ENCODE results near the gene GRB10. TPM values are rescaled to one million over a fixed set of nuclear protein-coding genes. Genes with fewer than 3 reads are reported as not detected.
A peak's percentile ranks its signal among the peaks of the same experiment; 100 is the strongest.

Gene GRB10
- total and polyA plus RNA-seq, 4 donors = 10.7 to 53.1 (median 17.5) TPM

GRCh38 chr7:50754684-50755083 is 28.0 kb downstream of the GRB10 start (continued):
- TF ChIP-seq, protein P1, sequence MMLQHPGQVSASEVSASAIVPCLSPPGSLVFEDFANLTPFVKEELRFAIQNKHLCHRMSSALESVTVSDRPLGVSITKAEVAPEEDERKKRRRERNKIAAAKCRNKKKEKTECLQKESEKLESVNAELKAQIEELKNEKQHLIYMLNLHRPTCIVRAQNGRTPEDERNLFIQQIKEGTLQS (IDR thresholded peaks at IDR 0.05) = no peak
- TF ChIP-seq GABPA (IDR thresholded peaks at IDR 0.05 in 1 of 2, conservative IDR thresholded peaks at IDR 0.05 in 1 of 2) = no peak
- peak; percentile 95 to 98 for TF ChIP-seq RXRA (IDR thresholded peaks at IDR 0.05)
- TF ChIP-seq HNF4G (IDR thresholded peaks at IDR 0.05) = peak; percentile 43
- peak; percentile 18 to 20 for TF ChIP-seq JUND (IDR thresholded peaks at IDR 0.05)
- TF ChIP-seq NR2F2 (IDR thresholded peaks at IDR 0.05) = peak; percentile 77

DNA sequence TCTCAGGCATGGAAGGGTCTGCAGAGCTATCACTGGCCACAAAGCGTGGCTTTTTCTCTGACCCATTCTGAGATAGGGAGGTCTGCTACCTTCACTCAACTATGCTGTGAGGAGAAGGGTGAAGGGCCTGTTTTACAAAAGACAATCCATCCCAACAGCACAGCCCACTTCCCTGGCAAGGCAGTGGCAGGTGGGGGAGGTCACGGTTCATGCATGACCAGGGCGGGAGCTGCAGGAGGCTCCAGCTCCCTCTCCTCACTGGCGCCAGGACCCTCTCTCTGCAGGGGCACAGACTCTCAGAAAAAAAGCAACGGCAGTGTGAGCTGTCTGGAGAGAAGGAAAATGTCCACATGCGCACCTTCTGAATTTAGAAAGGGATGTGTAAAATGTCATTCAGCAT is 28.5 kb downstream of the GRB10 start:
- H3K9ac ChIP-seq (ENCODE audit: low read depth in 1 of 2, low read length in 2 of 2) = no peak overlapping the region
- TF ChIP-seq YY1 (IDR thresholded peaks at IDR 0.05) = no peak
- TF ChIP-seq FOXA1 (IDR thresholded peaks at IDR 0.05) = no peak
- TF ChIP-seq TAF1 (conservative IDR thresholded peaks at IDR 0.05) = no peak
- TF ChIP-seq HNF4G (IDR thresholded peaks at IDR 0.05) = no peak
- TF ChIP-seq, protein P2, sequence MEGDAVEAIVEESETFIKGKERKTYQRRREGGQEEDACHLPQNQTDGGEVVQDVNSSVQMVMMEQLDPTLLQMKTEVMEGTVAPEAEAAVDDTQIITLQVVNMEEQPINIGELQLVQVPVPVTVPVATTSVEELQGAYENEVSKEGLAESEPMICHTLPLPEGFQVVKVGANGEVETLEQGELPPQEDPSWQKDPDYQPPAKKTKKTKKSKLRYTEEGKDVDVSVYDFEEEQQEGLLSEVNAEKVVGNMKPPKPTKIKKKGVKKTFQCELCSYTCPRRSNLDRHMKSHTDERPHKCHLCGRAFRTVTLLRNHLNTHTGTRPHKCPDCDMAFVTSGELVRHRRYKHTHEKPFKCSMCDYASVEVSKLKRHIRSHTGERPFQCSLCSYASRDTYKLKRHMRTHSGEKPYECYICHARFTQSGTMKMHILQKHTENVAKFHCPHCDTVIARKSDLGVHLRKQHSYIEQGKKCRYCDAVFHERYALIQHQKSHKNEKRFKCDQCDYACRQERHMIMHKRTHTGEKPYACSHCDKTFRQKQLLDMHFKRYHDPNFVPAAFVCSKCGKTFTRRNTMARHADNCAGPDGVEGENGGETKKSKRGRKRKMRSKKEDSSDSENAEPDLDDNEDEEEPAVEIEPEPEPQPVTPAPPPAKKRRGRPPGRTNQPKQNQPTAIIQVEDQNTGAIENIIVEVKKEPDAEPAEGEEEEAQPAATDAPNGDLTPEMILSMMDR (IDR thresholded peaks at IDR 0.05; ENCODE audit: low read depth, low read length, missing input control) = no peak
- TF ChIP-seq EGR1 (IDR thresholded peaks at IDR 0.05; ENCODE audit: low read depth in 2 of 2) = no peak
- TF ChIP-seq HNF4A (conservative IDR thresholded peaks at IDR 0.05) = no peak
- no peak for TF ChIP-seq RAD21 (IDR thresholded peaks at IDR 0.05)
- TF ChIP-seq JUND (IDR thresholded peaks at IDR 0.05) = no peak
- TF ChIP-seq, protein P3, sequence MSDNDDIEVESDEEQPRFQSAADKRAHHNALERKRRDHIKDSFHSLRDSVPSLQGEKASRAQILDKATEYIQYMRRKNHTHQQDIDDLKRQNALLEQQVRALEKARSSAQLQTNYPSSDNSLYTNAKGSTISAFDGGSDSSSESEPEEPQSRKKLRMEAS (IDR thresholded peaks at IDR 0.05) = no peak
- no peak for TF ChIP-seq ZBTB33 (IDR thresholded peaks at IDR 0.05)
- TF ChIP-seq RXRA (IDR thresholded peaks at IDR 0.05) = no peak
- TF ChIP-seq, protein P1 (IDR thresholded peaks at IDR 0.05) = no peak
- H3K36me3 ChIP-seq (ENCODE audit: control insufficient read depth in 4 of 4, insufficient read depth in 3 of 4, low read depth in 1 of 4, low read length in 3 of 4) = peaks cover 0 to 1% (median 0%) of the 10 kb centered on the region in 4 donors
- 83% methylated on average over 6 of the region's 6 CpGs for WGBS
- no peaks in the 10 kb centered on the region for H3K9me3 ChIP-seq (ENCODE audit: control insufficient read depth in 4 of 4, low read length in 3 of 4)
- H3K27ac ChIP-seq (ENCODE audit: low read depth in 1 of 2, low read length in 2 of 2) = no peak overlapping the region
- DNase-seq (ENCODE audit: low spot score) = no peak
- H3K27me3 ChIP-seq (ENCODE audit: control insufficient read depth in 4 of 4, insufficient read depth in 4 of 4, low read length in 3 of 4) = no peaks in the 10 kb centered on the region
- no peak overlapping the region for H3K4me3 ChIP-seq (ENCODE audit: low read depth in 1 of 3, low read length in 3 of 3)
- peaks cover 12 to 45% (median 39%) of the 10 kb centered on the region in 4 donors for H3K4me1 ChIP-seq (ENCODE audit: control insufficient read depth in 4 of 4, insufficient read depth in 4 of 4, low read length in 3 of 4)

- no peak overlapping the region for H3K4me3 ChIP-seq (ENCODE audit: low read depth in 1 of 3, low read length in 3 of 3)
- H3K27ac ChIP-seq (ENCODE audit: low read depth in 1 of 2, low read length in 2 of 2) = no peak overlapping the region
- H3K9ac ChIP-seq (ENCODE audit: low read depth in 1 of 2, low read length in 2 of 2) = no peak overlapping the region
- no peaks in the 10 kb centered on the region for H3K27me3 ChIP-seq (ENCODE audit: control insufficient read depth in 4 of 4, insufficient read depth in 4 of 4, low read length in 3 of 4)
- 95% methylated on average over 4 of the region's 4 CpGs for WGBS
- H3K36me3 ChIP-seq (ENCODE audit: control insufficient read depth in 4 of 4, insufficient read depth in 3 of 4, low read depth in 1 of 4, low read length in 3 of 4) = peaks cover 0 to 5% (median 1%) of the 10 kb centered on the region in 4 donors
- H3K4me1 ChIP-seq (ENCODE audit: control insufficient read depth in 4 of 4, insufficient read depth in 4 of 4, low read length in 3 of 4) = peaks cover 11 to 37% (median 32%) of the 10 kb centered on the region in 4 donors
- no peak for DNase-seq (ENCODE audit: low spot score)
- H3K9me3 ChIP-seq (ENCODE audit: control insufficient read depth in 4 of 4, low read length in 3 of 4) = no peaks in the 10 kb centered on the region
- TF ChIP-seq FOXA2 (IDR thresholded peaks at IDR 0.05) = no peak
- TF ChIP-seq RAD21 (IDR thresholded peaks at IDR 0.05) = no peak
- no peak for TF ChIP-seq HNF4G (IDR thresholded peaks at IDR 0.05)
- TF ChIP-seq NR2F2 (IDR thresholded peaks at IDR 0.05) = no peak
- no peak for TF ChIP-seq HNF4A (conservative IDR thresholded peaks at IDR 0.05)
- TF ChIP-seq, protein P2 (IDR thresholded peaks at IDR 0.05; ENCODE audit: low read depth, low read length, missing input control) = no peak
- no peak for TF ChIP-seq JUND (IDR thresholded peaks at IDR 0.05)
- TF ChIP-seq, protein P1 (IDR thresholded peaks at IDR 0.05) = no peak
- no peak for TF ChIP-seq TAF1 (conservative IDR thresholded peaks at IDR 0.05)
- TF ChIP-seq GABPA (IDR thresholded peaks at IDR 0.05 in 1 of 2, conservative IDR thresholded peaks at IDR 0.05 in 1 of 2) = no peak
- no peak for TF ChIP-seq SP1 (IDR thresholded peaks at IDR 0.05)
- no peak for TF ChIP-seq EGR1 (IDR thresholded peaks at IDR 0.05; ENCODE audit: low read depth in 2 of 2)
- TF ChIP-seq, protein P4, sequence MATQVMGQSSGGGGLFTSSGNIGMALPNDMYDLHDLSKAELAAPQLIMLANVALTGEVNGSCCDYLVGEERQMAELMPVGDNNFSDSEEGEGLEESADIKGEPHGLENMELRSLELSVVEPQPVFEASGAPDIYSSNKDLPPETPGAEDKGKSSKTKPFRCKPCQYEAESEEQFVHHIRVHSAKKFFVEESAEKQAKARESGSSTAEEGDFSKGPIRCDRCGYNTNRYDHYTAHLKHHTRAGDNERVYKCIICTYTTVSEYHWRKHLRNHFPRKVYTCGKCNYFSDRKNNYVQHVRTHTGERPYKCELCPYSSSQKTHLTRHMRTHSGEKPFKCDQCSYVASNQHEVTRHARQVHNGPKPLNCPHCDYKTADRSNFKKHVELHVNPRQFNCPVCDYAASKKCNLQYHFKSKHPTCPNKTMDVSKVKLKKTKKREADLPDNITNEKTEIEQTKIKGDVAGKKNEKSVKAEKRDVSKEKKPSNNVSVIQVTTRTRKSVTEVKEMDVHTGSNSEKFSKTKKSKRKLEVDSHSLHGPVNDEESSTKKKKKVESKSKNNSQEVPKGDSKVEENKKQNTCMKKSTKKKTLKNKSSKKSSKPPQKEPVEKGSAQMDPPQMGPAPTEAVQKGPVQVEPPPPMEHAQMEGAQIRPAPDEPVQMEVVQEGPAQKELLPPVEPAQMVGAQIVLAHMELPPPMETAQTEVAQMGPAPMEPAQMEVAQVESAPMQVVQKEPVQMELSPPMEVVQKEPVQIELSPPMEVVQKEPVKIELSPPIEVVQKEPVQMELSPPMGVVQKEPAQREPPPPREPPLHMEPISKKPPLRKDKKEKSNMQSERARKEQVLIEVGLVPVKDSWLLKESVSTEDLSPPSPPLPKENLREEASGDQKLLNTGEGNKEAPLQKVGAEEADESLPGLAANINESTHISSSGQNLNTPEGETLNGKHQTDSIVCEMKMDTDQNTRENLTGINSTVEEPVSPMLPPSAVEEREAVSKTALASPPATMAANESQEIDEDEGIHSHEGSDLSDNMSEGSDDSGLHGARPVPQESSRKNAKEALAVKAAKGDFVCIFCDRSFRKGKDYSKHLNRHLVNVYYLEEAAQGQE (IDR thresholded peaks at IDR 0.05) = no peak
- no peak for TF ChIP-seq FOXA1 (IDR thresholded peaks at IDR 0.05)
These were observed 30.3 kb downstream of the GRB10 start for GRCh38 chr7:50752422-50752821.
